Adipose tissue (tissue), 3 donors: ENCODE measurements around the gene COL26A1. TPM values are rescaled to one million over a fixed set of nuclear protein-coding genes. Genes with fewer than 3 reads are reported as not detected.
"Not testable (repeated sequence)": the region's sequence is repeated elsewhere in the genome, so short reads cannot be mapped to it uniquely, and the experiment has no call there.

ENCODE experiments used
- H3K27ac ChIP-seq: one replicate; pipeline ENCODE4 v1.5.1; 2013; ENCODE audit warnings: low read depth, low read length
- WGBS, 3 donors: extraction: QIAGEN DNeasy Blood & Tissue Kit; methylation state at CpG; one replicate each; pipeline ENCODE4 v1.1.7; 2013; 5-methylcytosine and 5-hydroxymethylcytosine counted together
- polyA plus RNA-seq, 3 donors: library from polyadenylated mRNA; stranded (reverse); fragments of 200-250 nt; gene quantifications; one replicate each; pipeline ENCODE4 v1.2.3, GENCODE V29; 2013
- donor health status: healthy with polysubstance abuse.
- donor health status: Bipolar disorder and iron deficiency.
- donor health status: healthy.

Gene COL26A1
- polyA plus RNA-seq, 3 donors, result 0.01 to 1.1 (median 0.11) TPM

- WGBS, 3 donors, result 75 to 82% (median 80%) methylated on average over 11 of the region's 11 CpGs
- no peak overlapping the region for H3K27ac ChIP-seq
Observed at GRCh38 chr7:101428093-101428866, 65.6 kb downstream of the COL26A1 start.

GRCh38 chr7:101432316-101432715, 69.6 kb downstream of the COL26A1 start:
- H3K27ac ChIP-seq, result no peak overlapping the region
- 92 to 98% (median 93%) methylated on average over 3 of the region's 3 CpGs for WGBS, 3 donors

- H3K27ac ChIP-seq, result no peak overlapping the region
- 79 to 88% (median 82%) methylated on average over 4 of the region's 4 CpGs for WGBS, 3 donors
Observed at GRCh38 chr7:101433688-101434087, 71.0 kb downstream of the COL26A1 start.

GRCh38 chr7:101434155-101434554, 71.5 kb downstream of the COL26A1 start:
- not testable (repeated sequence) for H3K27ac ChIP-seq
- 84 to 88% (median 88%) methylated on average over 7 to 8 of the region's 8 CpGs for WGBS, 3 donors

GRCh38 chr7:101435461-101436220, 73.0 kb downstream of the COL26A1 start:
- 34 to 50% (median 40%) methylated on average over 21 to 22 of the region's 22 CpGs for WGBS, 3 donors
- no peak overlapping the region for H3K27ac ChIP-seq

- H3K27ac ChIP-seq, result no peak overlapping the region
- 25 to 38% (median 29%) methylated on average over 15 of the region's 15 CpGs for WGBS, 3 donors
Observed at GRCh38 chr7:101436221-101436735, 73.6 kb downstream of the COL26A1 start.

- 63 to 80% (median 71%) methylated on average over 19 of the region's 19 CpGs for WGBS, 3 donors
- H3K27ac ChIP-seq, result no peak overlapping the region
Observed at GRCh38 chr7:101436857-101437576, 74.3 kb downstream of the COL26A1 start.

GRCh38 chr7:101441890-101442289, 79.2 kb downstream of the COL26A1 start:
- no peak overlapping the region for H3K27ac ChIP-seq
- 62 to 76% (median 64%) methylated on average over 7 of the region's 7 CpGs for WGBS, 3 donors

GRCh38 chr7:101442426-101443070, 79.9 kb downstream of the COL26A1 start:
- H3K27ac ChIP-seq, result no peak overlapping the region
- WGBS, 3 donors, result 52 to 67% (median 65%) methylated on average over 15 of the region's 15 CpGs

GRCh38 chr7:101450064-101450463, 87.4 kb downstream of the COL26A1 start:
- no peak overlapping the region for H3K27ac ChIP-seq
- WGBS, 3 donors, result 76 to 89% (median 88%) methylated on average over 4 of the region's 4 CpGs

GRCh38 chr7:101453617-101454016, 90.9 kb downstream of the COL26A1 start:
- 71 to 87% (median 73%) methylated on average over 5 of the region's 5 CpGs for WGBS, 3 donors
- H3K27ac ChIP-seq, result no peak overlapping the region

- 59 to 66% (median 60%) methylated on average over 6 of the region's 6 CpGs for WGBS, 3 donors
Observed at GRCh38 chr7:101457001-101457750, 94.5 kb downstream of the COL26A1 start.

GRCh38 chr7:101465131-101465530, 102.5 kb downstream of the COL26A1 start:
- WGBS, 3 donors, result 85 to 93% (median 89%) methylated on average over 5 of the region's 5 CpGs
- H3K27ac ChIP-seq, result no peak overlapping the region

More at GRCh38 chr7:101457001-101457750, 94.5 kb downstream of the COL26A1 start:
- H3K27ac ChIP-seq, result no peak overlapping the region

- no peak overlapping the region for H3K27ac ChIP-seq
- 37 to 63% (median 49%) methylated on average over 9 of the region's 9 CpGs for WGBS, 3 donors
Observed at GRCh38 chr7:101465576-101466196, 103.0 kb downstream of the COL26A1 start.

GRCh38 chr7:101466871-101467270, 104.2 kb downstream of the COL26A1 start:
- H3K27ac ChIP-seq, result no peak overlapping the region
- 46 to 55% (median 50%) methylated on average over 5 to 6 of the region's 6 CpGs for whole genome bisulfite sequencing, 3 donors

GRCh38 chr7:101468546-101469275, 106.0 kb downstream of the COL26A1 start:
- WGBS, 3 donors, result 64 to 78% (median 65%) methylated on average over 14 of the region's 14 CpGs
- H3K27ac ChIP-seq, result no peak overlapping the region
